Immature natural killer cell (primary cell): ENCODE measurements around the gene WRAP73. TPM values are rescaled to one million over a fixed set of nuclear protein-coding genes. Genes with fewer than 3 reads are reported as not detected.

Experiments used
- DNase-seq, 3 donors: peaks; one replicate each; pipeline ENCODE4 v3.0.0; 2022; ENCODE audit warnings: mixed read lengths in 1 of 3
- H3K27ac Mint-ChIP-seq, 6 donors: one replicate each; pipeline ENCODE4 v1.8.0; 2020; ENCODE audit warnings: mixed read lengths in 6 of 6, mild to moderate bottlenecking in 5 of 6, inconsistent platforms in 4 of 6, moderate library complexity in 3 of 6
- H3K27me3 Mint-ChIP-seq, 3 donors: one replicate each; pipeline ENCODE4 v1.8.0; 2020 to 2021; ENCODE audit warnings: low read depth in 3 of 3, mild to moderate bottlenecking in 3 of 3, mixed read lengths in 3 of 3, moderate library complexity in 3 of 3, inconsistent platforms in 1 of 3
- H3K36me3 Mint-ChIP-seq, 3 donors: one replicate each; pipeline ENCODE4 v1.8.0; 2020; ENCODE audit warnings: mixed read lengths in 3 of 3, inconsistent platforms in 2 of 3, mild to moderate bottlenecking in 2 of 3
- H3K4me1 Mint-ChIP-seq, 2 donors: one replicate each; pipeline ENCODE4 v1.8.0; 2020; ENCODE audit warnings: inconsistent platforms in 2 of 2, mild to moderate bottlenecking in 2 of 2, mixed read lengths in 2 of 2, moderate library complexity in 1 of 2
- H3K4me3 Mint-ChIP-seq, 5 donors: one replicate each; pipeline ENCODE4 v1.8.0; 2020; ENCODE audit warnings: mild to moderate bottlenecking in 5 of 5, mixed read lengths in 5 of 5, inconsistent platforms in 3 of 5, moderate library complexity in 3 of 5
- H3K9me3 Mint-ChIP-seq, 6 donors: one replicate each; pipeline ENCODE4 v1.8.0; 2020; ENCODE audit warnings: mild to moderate bottlenecking in 6 of 6, mixed read lengths in 6 of 6, inconsistent platforms in 4 of 6, moderate library complexity in 3 of 6
- polyA plus RNA-seq, 3 donors: library from polyadenylated mRNA; unstranded; fragments of 300-500 nt; fragmentation: Illumina TruSeq; gene quantifications; one replicate each; pipeline ENCODE4 v1.2.3, GENCODE V29; 2021

WRAP73 gene
- polyA plus RNA-seq, 3 donors from 2014 or later, result 19.9 to 26.8 (median 21.1) TPM

DNA sequence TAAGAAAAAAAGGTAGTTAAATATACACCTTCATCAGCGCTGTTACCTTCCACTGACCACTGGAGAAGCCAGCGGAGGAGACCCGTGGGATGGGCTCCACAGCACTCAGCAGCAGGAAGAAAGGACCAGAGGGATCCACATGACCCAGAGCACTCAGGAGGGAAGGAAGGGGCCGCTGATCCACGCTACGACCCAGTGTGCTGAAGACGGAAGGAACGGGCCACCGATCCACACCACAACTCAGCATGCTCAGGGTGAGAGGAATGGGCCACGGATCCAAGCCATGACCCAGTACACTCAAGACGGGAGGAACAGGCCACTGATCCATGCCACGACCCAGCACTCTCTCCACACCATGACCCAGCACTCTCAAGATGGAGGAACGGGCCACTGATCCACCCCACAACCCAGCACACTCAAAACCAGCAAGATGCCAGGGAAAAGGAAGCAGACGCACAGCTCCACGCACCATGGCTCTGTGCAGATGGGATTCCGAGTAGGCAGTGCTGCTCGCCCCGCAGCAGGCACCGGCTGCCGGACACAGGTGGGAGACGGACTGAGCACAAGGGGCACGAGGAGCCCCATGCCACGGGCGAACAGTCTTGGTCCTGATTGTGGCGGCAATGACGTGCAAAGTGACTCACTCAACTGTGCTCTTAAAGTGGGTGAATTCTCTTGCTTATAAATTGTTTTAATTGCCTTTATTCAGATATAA is 8.7 kb downstream of the WRAP73 start:
- Mint-ChIP-seq H3K27ac (no peak overlapping the region), H3K27me3 (peaks cover 0 to 1% (median 0%) of the 10 kb centered on the region in 3 donors), H3K4me1 (peaks cover 0 to 3% of the 10 kb centered on the region in 2 donors), H3K4me3 (no peak overlapping the region), H3K9me3 (no peaks in the 10 kb centered on the region), H3K36me3 (peaks cover 9 to 47% (median 21%) of the 10 kb centered on the region in 3 donors)
- no peak for DNase-seq

DNA sequence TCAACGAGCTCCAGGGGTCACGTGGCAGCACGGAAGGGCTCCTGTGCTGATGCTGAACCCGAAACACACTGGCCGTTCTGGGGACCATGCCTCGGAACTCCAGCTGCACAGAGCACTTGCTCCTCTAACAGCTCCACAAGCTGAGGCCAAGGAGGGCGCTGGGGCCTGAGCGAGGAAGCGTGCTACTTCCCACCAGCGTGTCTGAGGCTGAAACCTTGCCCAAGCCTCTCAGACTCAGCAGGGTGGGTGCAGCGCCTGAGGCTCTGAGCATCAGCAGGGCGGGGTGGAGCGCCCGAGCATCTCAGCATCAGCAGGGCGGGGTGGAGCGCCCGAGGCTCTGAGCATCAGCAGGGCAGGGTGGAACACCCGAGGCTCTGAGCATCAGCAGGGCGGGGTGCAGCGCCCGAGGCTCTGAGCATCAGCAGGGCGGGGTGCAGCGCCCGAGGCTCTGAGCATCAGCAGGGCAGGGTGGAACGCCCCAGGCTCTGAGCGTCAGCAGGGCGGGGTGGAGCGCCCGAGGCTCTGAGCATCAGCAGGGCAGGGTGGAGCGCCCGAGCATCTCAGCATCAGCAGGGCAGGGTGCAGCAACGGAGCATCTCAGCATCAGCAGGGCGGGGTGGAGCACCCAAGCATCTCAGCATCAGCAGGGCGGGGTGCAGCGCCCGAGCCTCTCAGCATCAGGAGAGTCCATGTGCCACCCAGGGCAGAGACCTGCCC is 9.6 kb downstream of the WRAP73 start:
- Mint-ChIP-seq H3K9me3 (no peaks in the 10 kb centered on the region), H3K4me3 (no peak overlapping the region), H3K4me1 (peaks cover 0 to 3% of the 10 kb centered on the region in 2 donors), H3K36me3 (peaks cover 6 to 45% (median 21%) of the 10 kb centered on the region in 3 donors), H3K27me3 (peaks cover 0 to 1% (median 0%) of the 10 kb centered on the region in 3 donors), H3K27ac (no peak overlapping the region)
- DNase-seq, result no peak

DNA sequence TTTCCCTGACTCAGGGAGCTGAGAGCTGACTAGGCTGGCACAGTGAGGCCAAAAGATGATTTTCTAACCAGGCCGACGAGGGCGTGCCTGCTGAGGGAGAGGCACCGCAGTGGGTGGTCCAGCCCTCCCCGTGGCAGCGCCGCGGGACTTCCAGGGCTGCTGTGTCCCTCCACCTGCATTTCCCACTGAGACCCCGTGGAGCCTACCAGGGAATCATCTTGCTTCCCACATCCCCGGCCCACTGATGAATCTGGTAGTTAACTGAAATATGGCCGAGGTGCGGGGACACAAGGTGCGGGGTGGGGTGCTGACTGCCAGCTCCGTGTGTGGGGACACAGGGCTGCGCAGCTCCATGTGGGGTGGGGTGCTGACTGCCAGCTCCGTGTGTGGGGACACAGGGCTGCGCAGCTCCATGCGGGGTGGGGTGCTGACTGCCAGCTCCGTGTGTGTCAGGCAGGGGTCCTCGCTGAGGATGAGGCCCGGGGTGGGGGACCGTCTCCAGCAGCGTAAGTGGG is 10.4 kb downstream of the WRAP73 start:
- Mint-ChIP-seq H3K27me3 (peaks cover 0 to 1% (median 0%) of the 10 kb centered on the region in 3 donors), H3K9me3 (no peaks in the 10 kb centered on the region), H3K4me1 (peaks cover 0 to 3% of the 10 kb centered on the region in 2 donors), H3K27ac (no peak overlapping the region), H3K36me3 (peaks cover 6 to 43% (median 17%) of the 10 kb centered on the region in 3 donors), H3K4me3 (no peak overlapping the region)
- no peak for DNase-seq

GRCh38 chr1:3638676-3639075 is 11.2 kb downstream of the WRAP73 start:
- Mint-ChIP-seq H3K4me3 (no peak overlapping the region), H3K9me3 (no peaks in the 10 kb centered on the region), H3K4me1 (peaks cover 0 to 3% of the 10 kb centered on the region in 2 donors), H3K36me3 (peaks cover 6 to 41% (median 15%) of the 10 kb centered on the region in 3 donors), H3K27ac (no peak overlapping the region), H3K27me3 (peaks cover 0 to 1% (median 0%) of the 10 kb centered on the region in 3 donors)
- no peak for DNase-seq

GRCh38 chr1:3638027-3638426 is 11.9 kb downstream of the WRAP73 start:
- DNase-seq, result no peak
- Mint-ChIP-seq H3K9me3 (no peaks in the 10 kb centered on the region), H3K4me1 (peaks cover 0 to 3% of the 10 kb centered on the region in 2 donors), H3K4me3 (no peak overlapping the region), H3K27me3 (peaks cover 0 to 1% (median 0%) of the 10 kb centered on the region in 3 donors), H3K36me3 (peaks cover 6 to 41% (median 15%) of the 10 kb centered on the region in 3 donors), H3K27ac (no peak overlapping the region)

DNA sequence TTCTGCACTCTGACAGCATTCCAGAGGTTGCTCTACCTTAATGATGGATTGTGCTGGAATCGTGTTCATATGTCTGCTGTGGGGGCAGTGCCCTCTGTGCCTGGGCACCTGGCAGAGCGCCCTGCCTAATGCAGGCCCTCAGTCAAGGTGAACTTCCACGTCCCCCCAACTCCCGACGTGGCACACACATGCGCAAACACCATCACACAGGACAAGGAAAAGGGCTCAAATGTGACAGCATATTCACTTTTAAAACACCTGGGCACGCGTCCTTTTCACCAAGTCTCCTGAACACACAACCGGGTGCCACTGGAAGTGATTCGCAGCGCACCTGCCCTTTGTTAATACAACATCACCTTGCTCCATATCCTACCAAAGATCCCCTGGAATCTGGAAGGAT is 13.4 kb downstream of the WRAP73 start:
- Mint-ChIP-seq H3K4me3 (no peak overlapping the region), H3K36me3 (peaks cover 6 to 31% (median 10%) of the 10 kb centered on the region in 3 donors), H3K4me1 (no peaks in the 10 kb centered on the region)

DNA sequence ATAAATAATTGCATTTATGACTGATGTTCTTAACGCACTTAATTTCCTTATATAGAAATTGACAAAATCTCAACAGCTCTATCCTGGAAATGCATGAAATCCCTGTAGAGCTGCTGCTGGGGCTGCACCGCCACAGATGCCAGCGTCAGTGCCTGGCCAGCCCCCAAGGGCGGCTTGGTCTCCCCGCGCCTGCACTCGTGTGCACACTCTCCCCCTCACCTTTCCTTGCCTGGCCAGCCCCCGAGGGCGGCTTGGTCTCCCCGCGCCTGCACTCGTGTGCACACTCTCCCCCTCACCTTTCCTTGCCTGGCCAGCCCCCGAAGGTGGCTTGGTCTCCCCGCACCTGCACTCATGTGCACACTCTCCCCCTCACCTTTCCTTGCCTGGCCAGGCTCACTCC is 13.8 kb downstream of the WRAP73 start:
- Mint-ChIP-seq H3K4me3 (no peak overlapping the region), H3K4me1 (no peaks in the 10 kb centered on the region), H3K27me3 (peaks cover 0 to 1% (median 0%) of the 10 kb centered on the region in 3 donors), H3K9me3 (no peaks in the 10 kb centered on the region), H3K36me3 (peaks cover 6 to 31% (median 10%) of the 10 kb centered on the region in 3 donors), H3K27ac (peak overlapping the region in 1 of 6 donors; percentile 34)
- DNase-seq, result no peak

More for the DNA sequence above, 13.4 kb downstream of the WRAP73 start:
- DNase-seq, result no peak
- Mint-ChIP-seq H3K27me3 (peaks cover 0 to 1% (median 0%) of the 10 kb centered on the region in 3 donors), H3K27ac (peak overlapping the region in 1 of 6 donors; percentile 34), H3K9me3 (no peaks in the 10 kb centered on the region)

GRCh38 chr1:3634059-3634800 is 15.7 kb downstream of the WRAP73 start:
- peaks cover 0 to 3% (median 0%) of the 10 kb centered on the region in 3 donors for H3K27me3 Mint-ChIP-seq
- no peaks in the 10 kb centered on the region for H3K4me1 Mint-ChIP-seq
- no peaks in the 10 kb centered on the region for H3K9me3 Mint-ChIP-seq
- no peak overlapping the region for H3K4me3 Mint-ChIP-seq
- peaks cover 6 to 31% (median 10%) of the 10 kb centered on the region in 3 donors for H3K36me3 Mint-ChIP-seq
- H3K27ac Mint-ChIP-seq, result no peak overlapping the region
- no peak for DNase-seq

DNA sequence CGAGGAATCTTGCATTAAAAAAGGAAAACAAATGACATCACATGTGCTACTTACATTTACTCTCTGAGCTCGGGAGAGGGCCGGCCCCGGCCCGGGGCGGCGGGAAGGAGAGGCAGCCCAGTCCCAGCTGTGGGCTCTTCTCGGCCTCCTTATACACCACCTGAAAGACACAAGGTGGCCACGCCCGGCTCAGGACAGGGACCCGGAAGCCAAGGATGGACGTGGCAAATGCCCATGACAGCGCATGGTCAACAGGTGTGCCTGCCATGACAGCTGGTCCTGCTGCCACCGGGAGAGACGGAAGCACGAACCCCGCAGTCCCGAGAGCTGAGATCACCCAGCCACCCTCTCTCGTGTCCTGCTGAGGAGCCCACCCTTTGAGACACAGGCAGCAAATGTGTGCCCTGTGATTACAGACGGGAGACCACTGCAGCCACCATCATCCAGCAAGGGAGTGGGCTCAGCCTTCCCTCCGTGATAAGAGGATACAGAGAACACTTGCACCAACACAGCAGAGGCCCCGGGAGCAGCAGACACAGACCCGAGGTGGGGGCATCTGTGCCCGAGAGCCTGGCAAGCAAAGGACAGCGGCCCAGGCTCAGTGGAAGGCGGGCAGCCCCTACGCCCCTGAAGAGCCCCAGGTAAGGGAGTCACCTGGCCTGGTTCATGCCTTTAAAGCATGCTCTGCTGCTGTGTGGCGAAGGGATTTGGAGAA is 16.4 kb downstream of the WRAP73 start:
- H3K9me3 Mint-ChIP-seq, result no peaks in the 10 kb centered on the region
- peaks cover 6 to 29% (median 10%) of the 10 kb centered on the region in 3 donors for H3K36me3 Mint-ChIP-seq
- H3K4me1 Mint-ChIP-seq, result peaks cover 0 to 1% of the 10 kb centered on the region in 2 donors
- H3K4me3 Mint-ChIP-seq, result no peak overlapping the region
- no peak for DNase-seq
- H3K27ac Mint-ChIP-seq, result no peak overlapping the region
- H3K27me3 Mint-ChIP-seq, result peaks cover 0 to 3% (median 0%) of the 10 kb centered on the region in 3 donors

DNA sequence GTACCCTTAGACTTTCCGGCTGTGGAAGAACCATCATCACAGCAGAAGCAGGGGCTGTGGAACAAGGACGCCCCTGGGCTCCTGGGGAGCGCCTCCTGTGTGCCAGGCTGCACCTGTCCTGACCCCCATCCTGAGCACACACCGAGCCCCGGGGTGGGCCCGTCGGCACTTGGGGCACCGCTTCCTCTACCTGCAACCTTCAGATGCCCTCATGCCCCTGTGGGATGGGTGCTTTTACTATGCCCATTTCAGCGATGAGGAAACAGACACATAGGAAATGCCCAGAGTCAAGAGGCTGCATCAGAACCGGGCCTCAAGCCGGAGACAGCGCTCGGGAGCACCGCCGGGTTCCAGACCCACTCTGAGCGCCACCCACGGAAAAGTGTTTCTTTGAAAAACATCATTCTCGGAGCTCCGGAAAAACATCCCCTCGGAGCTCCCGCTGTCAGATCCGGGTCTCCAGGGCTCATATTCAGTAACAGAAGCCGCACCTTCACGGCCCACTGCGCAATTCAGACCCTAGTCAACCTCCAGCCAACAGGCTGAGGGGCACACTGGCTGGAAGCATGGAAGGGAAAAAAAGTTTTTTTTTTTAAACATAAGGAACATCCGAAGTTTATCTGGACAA is 17.1 kb downstream of the WRAP73 start:
- H3K4me1 Mint-ChIP-seq, result peaks cover 0 to 1% of the 10 kb centered on the region in 2 donors
- H3K36me3 Mint-ChIP-seq, result peaks cover 5 to 22% (median 6%) of the 10 kb centered on the region in 3 donors
- no peak for DNase-seq
- peaks cover 0 to 3% (median 0%) of the 10 kb centered on the region in 3 donors for H3K27me3 Mint-ChIP-seq
- no peak overlapping the region for H3K27ac Mint-ChIP-seq
- no peak overlapping the region for H3K4me3 Mint-ChIP-seq
- no peaks in the 10 kb centered on the region for H3K9me3 Mint-ChIP-seq

- H3K9me3 Mint-ChIP-seq, result no peaks in the 10 kb centered on the region
- no peak for DNase-seq
Observed at GRCh38 chr1:3632298-3632697, 17.6 kb downstream of the WRAP73 start.

GRCh38 chr1:3631320-3632260 is 18.3 kb downstream of the WRAP73 start:
- peaks cover 0 to 1% of the 10 kb centered on the region in 2 donors for H3K4me1 Mint-ChIP-seq
- no peak overlapping the region for H3K27ac Mint-ChIP-seq
- no peaks in the 10 kb centered on the region for H3K9me3 Mint-ChIP-seq
- DNase-seq, result no peak
- H3K36me3 Mint-ChIP-seq, result peaks cover 0 to 13% (median 4%) of the 10 kb centered on the region in 3 donors
- peaks cover 0 to 3% (median 0%) of the 10 kb centered on the region in 3 donors for H3K27me3 Mint-ChIP-seq
- no peak overlapping the region for H3K4me3 Mint-ChIP-seq

More at GRCh38 chr1:3632298-3632697, 17.6 kb downstream of the WRAP73 start:
- Mint-ChIP-seq H3K36me3 (peaks cover 4 to 19% (median 8%) of the 10 kb centered on the region in 3 donors), H3K27me3 (peaks cover 0 to 3% (median 0%) of the 10 kb centered on the region in 3 donors), H3K27ac (no peak overlapping the region), H3K4me3 (no peak overlapping the region), H3K4me1 (peaks cover 0 to 1% of the 10 kb centered on the region in 2 donors)
